Kidney glomerular epithelial cell (primary cell): ENCODE measurements around the gene FNDC1.
A peak's percentile ranks its signal among the peaks of the same experiment; 100 is the strongest.

ENCODE experiments used
- DNase-seq: peaks from one replicate; lab custom pipeline; 2025; lab: John Stamatoyannopoulos, UW

FNDC1 gene

GRCh38 chr6:159212525-159213280 lies 43.5 kb downstream of the FNDC1 start:
- DNase-seq: no peak

- DNase-seq: no peak
Measured at GRCh38 chr6:159213405-159213804, 44.2 kb downstream of the FNDC1 start.

- no peak for DNase-seq
Measured at GRCh38 chr6:159214281-159214680, 45.1 kb downstream of the FNDC1 start.

GRCh38 chr6:159217595-159218275 lies 48.5 kb downstream of the FNDC1 start:
- peak; percentile 9 for DNase-seq

- no peak for DNase-seq
Measured at GRCh38 chr6:159220093-159220492, 50.9 kb downstream of the FNDC1 start.

GRCh38 chr6:159221486-159222170 lies 52.4 kb downstream of the FNDC1 start:
- no peak for DNase-seq

GRCh38 chr6:159224452-159224851 lies 55.3 kb downstream of the FNDC1 start:
- no peak for DNase-seq

- DNase-seq: no peak
Measured at GRCh38 chr6:159229651-159230051, 60.5 kb downstream of the FNDC1 start.

- no peak for DNase-seq
Measured at GRCh38 chr6:159232106-159232645, 63.0 kb downstream of the FNDC1 start.

- DNase-seq: no peak
Measured at GRCh38 chr6:159232751-159233150, 63.6 kb downstream of the FNDC1 start.

GRCh38 chr6:159233365-159234101 lies 64.3 kb downstream of the FNDC1 start:
- no peak for DNase-seq

GRCh38 chr6:159234102-159234553 lies 64.9 kb downstream of the FNDC1 start:
- no peak for DNase-seq

- no peak for DNase-seq
Measured at GRCh38 chr6:159238920-159239558, 69.8 kb downstream of the FNDC1 start.

- no peak for DNase-seq
Measured at GRCh38 chr6:159249128-159249527, 79.9 kb downstream of the FNDC1 start.

- DNase-seq: no peak
Measured at GRCh38 chr6:159249752-159250151, 80.6 kb downstream of the FNDC1 start.

- no peak for DNase-seq
Measured at GRCh38 chr6:159250633-159251032, 81.4 kb downstream of the FNDC1 start.

- DNase-seq: peak; percentile 17
Measured at GRCh38 chr6:159252955-159253508, 83.8 kb downstream of the FNDC1 start.

GRCh38 chr6:159254186-159254585 lies 85.0 kb downstream of the FNDC1 start:
- no peak for DNase-seq

- no peak for DNase-seq
Measured at GRCh38 chr6:159255434-159255951, 86.3 kb downstream of the FNDC1 start.

- no peak for DNase-seq
Measured at GRCh38 chr6:159256128-159256527, 86.9 kb downstream of the FNDC1 start.

- DNase-seq: no peak
Measured at GRCh38 chr6:159257846-159258245, 88.6 kb downstream of the FNDC1 start.
